MM.1S (cell line): ENCODE measurements around the gene GMPPA.

Experiments used
- DNase-seq: peaks from one replicate; pipeline ENCODE4 v3.0.0-alpha.2; 2015
- H2AFZ ChIP-seq: fragments of 300-600 bp; sonication (generic); 2 replicates; pipeline ENCODE4 v1.6.0; 2016; ENCODE audit warnings: antibody characterized with exemption, low read length
- H3F3A ChIP-seq: fragments of 300-600 bp; sonication (generic); 2 replicates; pipeline ENCODE4 v1.6.1; 2016; ENCODE audit warnings: mild to moderate bottlenecking, antibody characterized with exemption, low read length, moderate library complexity, mixed read lengths; ENCODE audit not compliant: insufficient read depth
- H3K27ac ChIP-seq: fragments of 300-600 bp; sonication (generic); 2 replicates; pipeline ENCODE4 v1.5.1; 2016; ENCODE audit warnings: mild to moderate bottlenecking, low read length
- H3K27me3 ChIP-seq: fragments of 300-600 bp; sonication (generic); replicated peaks from 2 replicates; pipeline ENCODE4 v1.6.0; 2016; ENCODE audit warnings: low read length; ENCODE audit not compliant: insufficient read depth
- H3K36me3 ChIP-seq: fragments of 300-600 bp; sonication (generic); replicated peaks from 2 replicates; pipeline ENCODE4 v1.6.1; 2016; ENCODE audit warnings: mild to moderate bottlenecking, low read length, mixed read lengths; ENCODE audit not compliant: insufficient read depth
- H3K4me1 ChIP-seq: fragments of 300-600 bp; sonication (generic); 2 replicates; pipeline ENCODE4 v1.6.1; 2016; ENCODE audit warnings: low read length, mixed read lengths
- H3K4me2 ChIP-seq: fragments of 300-600 bp; sonication (generic); 2 replicates; pipeline ENCODE4 v1.6.0; 2016; ENCODE audit warnings: low read depth, low read length
- H3K4me3 ChIP-seq: fragments of 300-600 bp; sonication (generic); 2 replicates; pipeline ENCODE4 v1.5.1; 2016; ENCODE audit warnings: low read length, mixed read lengths
- H3K79me2 ChIP-seq: fragments of 300-600 bp; sonication (generic); 2 replicates; pipeline ENCODE4 v1.6.1; 2016; ENCODE audit warnings: mixed run types, low read length, mixed read lengths
- H3K9ac ChIP-seq: fragments of 300-600 bp; sonication (generic); 2 replicates; pipeline ENCODE4 v1.6.1; 2016; ENCODE audit warnings: low read length, mixed read lengths
- H3K9me2 ChIP-seq: fragments of 300-600 bp; sonication (generic); replicated peaks from 2 replicates; pipeline ENCODE4 v1.6.1; 2016; ENCODE audit warnings: mild to moderate bottlenecking, low read length, mixed read lengths; ENCODE audit not compliant: insufficient read depth
- H3K9me3 ChIP-seq: fragments of 300-600 bp; sonication (generic); replicated peaks from 2 replicates; pipeline ENCODE4 v1.6.1; 2016; ENCODE audit warnings: mild to moderate bottlenecking, low read length, mixed read lengths; ENCODE audit not compliant: insufficient read depth
- H4K20me1 ChIP-seq: fragments of 300-600 bp; sonication (generic); 2 replicates; pipeline ENCODE4 v1.6.1; 2016; ENCODE audit warnings: mild to moderate bottlenecking, low read length, moderate library complexity, mixed read lengths; ENCODE audit not compliant: insufficient read depth
- EZH2 ChIP-seq: fragments of 300-600 bp; sonication (generic); optimal IDR thresholded peaks from 2 replicates; pipeline ENCODE3; 2017; ENCODE audit warnings: low read depth, mild to moderate bottlenecking, antibody characterized with exemption, low read length, mixed read lengths
- EZH2phosphoT487 ChIP-seq: fragments of 300-600 bp; sonication (generic); IDR thresholded peaks from 2 replicates; pipeline ENCODE4 v1.6.1; 2018; ENCODE audit warnings: antibody characterized with exemption, low read length
- TF ChIP-seq, protein P1 (sequence below): fragments of 300-600 bp; sonication (generic); IDR thresholded peaks from 2 replicates; pipeline ENCODE4 v1.5.1; 2016; ENCODE audit warnings: antibody characterized with exemption, low read length, mixed read lengths

The GMPPA gene

GRCh38 chr2:219509780-219510511 is 11.3 kb downstream of the GMPPA start:
- TF ChIP-seq EZH2phosphoT487: no peak
- TF ChIP-seq, protein P1, sequence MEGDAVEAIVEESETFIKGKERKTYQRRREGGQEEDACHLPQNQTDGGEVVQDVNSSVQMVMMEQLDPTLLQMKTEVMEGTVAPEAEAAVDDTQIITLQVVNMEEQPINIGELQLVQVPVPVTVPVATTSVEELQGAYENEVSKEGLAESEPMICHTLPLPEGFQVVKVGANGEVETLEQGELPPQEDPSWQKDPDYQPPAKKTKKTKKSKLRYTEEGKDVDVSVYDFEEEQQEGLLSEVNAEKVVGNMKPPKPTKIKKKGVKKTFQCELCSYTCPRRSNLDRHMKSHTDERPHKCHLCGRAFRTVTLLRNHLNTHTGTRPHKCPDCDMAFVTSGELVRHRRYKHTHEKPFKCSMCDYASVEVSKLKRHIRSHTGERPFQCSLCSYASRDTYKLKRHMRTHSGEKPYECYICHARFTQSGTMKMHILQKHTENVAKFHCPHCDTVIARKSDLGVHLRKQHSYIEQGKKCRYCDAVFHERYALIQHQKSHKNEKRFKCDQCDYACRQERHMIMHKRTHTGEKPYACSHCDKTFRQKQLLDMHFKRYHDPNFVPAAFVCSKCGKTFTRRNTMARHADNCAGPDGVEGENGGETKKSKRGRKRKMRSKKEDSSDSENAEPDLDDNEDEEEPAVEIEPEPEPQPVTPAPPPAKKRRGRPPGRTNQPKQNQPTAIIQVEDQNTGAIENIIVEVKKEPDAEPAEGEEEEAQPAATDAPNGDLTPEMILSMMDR: peak; percentile 57
- Histone ChIP-seq H3K4me1 (no peaks in the 10 kb centered on the region), H3K9me2 (no peaks in the 10 kb centered on the region), H3K79me2 (no peaks in the 10 kb centered on the region), H3K9me3 (no peaks in the 10 kb centered on the region), H3K36me3 (no peaks in the 10 kb centered on the region), H2AFZ (no peak overlapping the region), H3K9ac (no peak overlapping the region), H3K27me3 (peaks cover 54% of the 10 kb centered on the region), H3K4me2 (peak overlapping the region; percentile 34; the same call in 1 of the 2 replicates), H4K20me1 (no peaks in the 10 kb centered on the region), H3F3A (no peaks in the 10 kb centered on the region), H3K4me3 (no peak overlapping the region), H3K27ac (no peak overlapping the region)
- DNase-seq: no peak

- Histone ChIP-seq H3K4me3 (no peak overlapping the region), H3K9me2 (no peaks in the 10 kb centered on the region), H3K27me3 (peaks cover 61% of the 10 kb centered on the region), H3K4me1 (no peaks in the 10 kb centered on the region), H3K27ac (no peak overlapping the region), H2AFZ (no peak overlapping the region), H3K36me3 (no peaks in the 10 kb centered on the region), H3K9ac (no peak overlapping the region), H3K9me3 (no peaks in the 10 kb centered on the region), H3K4me2 (no peak overlapping the region), H3F3A (no peaks in the 10 kb centered on the region), H3K79me2 (no peaks in the 10 kb centered on the region), H4K20me1 (no peaks in the 10 kb centered on the region)
- DNase-seq: no peak
- TF ChIP-seq EZH2phosphoT487 (no peak), EZH2 (no peak)
- TF ChIP-seq, protein P1: no peak
These were observed 11.9 kb downstream of the GMPPA start for GRCh38 chr2:219510512-219511135.

DNA sequence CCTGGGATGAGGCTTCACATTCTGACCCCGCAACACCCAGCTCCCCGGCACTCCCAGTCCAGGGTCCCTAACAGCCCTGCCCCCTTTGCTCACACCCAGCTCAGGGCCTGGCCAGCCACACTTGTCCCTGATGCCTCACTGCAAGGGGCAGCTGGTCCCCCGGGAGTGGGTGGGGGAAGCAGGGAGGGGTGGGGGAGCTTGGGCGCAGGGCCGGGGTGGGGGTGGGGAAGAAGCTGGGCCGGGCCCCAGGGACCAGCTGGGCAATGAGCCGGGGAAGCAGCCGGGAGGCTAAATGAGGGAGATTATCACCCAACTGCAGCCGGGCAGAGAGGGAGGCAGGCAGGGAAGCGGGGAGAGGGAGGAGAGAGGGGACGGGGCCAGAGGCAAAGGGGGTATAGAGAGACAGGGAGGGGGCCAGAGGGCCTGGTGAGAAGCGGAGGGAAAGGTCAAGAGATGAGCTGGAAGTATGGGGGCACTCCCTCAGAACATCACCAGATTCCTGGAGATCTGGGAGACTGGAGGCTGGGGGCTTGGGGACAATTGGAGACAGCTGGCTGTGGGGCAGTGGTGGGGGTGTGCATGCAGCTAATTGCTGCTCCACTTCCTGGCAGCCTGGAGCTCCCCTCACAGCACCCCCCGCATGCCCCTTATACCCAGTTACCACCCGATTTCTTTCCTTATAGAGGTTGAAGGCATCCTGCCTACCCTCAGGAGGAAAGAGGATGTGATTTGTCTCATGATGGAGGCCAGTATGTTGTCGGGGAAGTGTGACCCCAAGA is 13.0 kb downstream of the GMPPA start:
- no peak overlapping the region for H3K4me2 ChIP-seq
- H3K4me3 ChIP-seq: no peak overlapping the region
- no peaks in the 10 kb centered on the region for H3K9me3 ChIP-seq
- H3K79me2 ChIP-seq: no peaks in the 10 kb centered on the region
- H3K9ac ChIP-seq: no peak overlapping the region
- DNase-seq: no peak
- TF ChIP-seq EZH2 (no peak), EZH2phosphoT487 (no peak)
- TF ChIP-seq, protein P1: no peak
- H3K9me2 ChIP-seq: no peaks in the 10 kb centered on the region
- no peaks in the 10 kb centered on the region for H4K20me1 ChIP-seq
- no peaks in the 10 kb centered on the region for H3F3A ChIP-seq
- no peaks in the 10 kb centered on the region for H3K36me3 ChIP-seq
- no peak overlapping the region for H2AFZ ChIP-seq
- peaks cover 72% of the 10 kb centered on the region for H3K27me3 ChIP-seq
- no peak overlapping the region for H3K27ac ChIP-seq
- H3K4me1 ChIP-seq: no peaks in the 10 kb centered on the region
